CD14-positive monocyte (primary cell): ENCODE measurements around the gene AKR1B1. TPM values are rescaled to one million over a fixed set of nuclear protein-coding genes. Genes with fewer than 3 reads are reported as not detected.

Experiments
- DNase-seq, 3 donors: peaks; one replicate each; pipeline ENCODE4 v3.0.0-alpha.2; 2011 to 2022
- H2AFZ ChIP-seq: 2 replicates; pipeline ENCODE4 v1.6.0; 2012; ENCODE audit warnings: mild to moderate bottlenecking, low read depth, low read length, inconsistent platforms; ENCODE audit not compliant: insufficient read depth, poor library complexity, severe bottlenecking
- H3K27ac ChIP-seq, 2 donors: 1 replicate in 1 of 2; 2 replicates in 1 of 2; pipeline ENCODE4 v1.5.1; 2012 to 2013; ENCODE audit warnings: low read length in 2 of 2, control low read depth in 1 of 2, inconsistent platforms in 1 of 2, low read depth in 1 of 2, mild to moderate bottlenecking in 1 of 2
- H3K27me3 ChIP-seq, 2 donors: one replicate each; pipeline versions ENCODE4 v1.6.0 to v1.6.1; 2011 to 2013; ENCODE audit warnings: low read length in 2 of 2; ENCODE audit not compliant: control insufficient read depth in 2 of 2, insufficient read depth in 2 of 2
- H3K36me3 ChIP-seq, 2 donors: replicated peaks in 1 of 2; 1 replicate in 1 of 2; 2 replicates in 1 of 2; pipeline versions ENCODE4 v1.5.1 to v1.6.1; 2012 to 2013; ENCODE audit warnings: low read length in 2 of 2, control low read depth in 1 of 2, inconsistent platforms in 1 of 2, mild to moderate bottlenecking in 1 of 2; ENCODE audit not compliant: insufficient read depth in 2 of 2, control insufficient read depth in 1 of 2
- H3K4me1 ChIP-seq, 2 donors: 1 replicate in 1 of 2; 2 replicates in 1 of 2; pipeline versions ENCODE4 v1.5.1 to v1.6.1; 2012 to 2013; ENCODE audit warnings: low read length in 2 of 2, control low read depth in 1 of 2, inconsistent platforms in 1 of 2, mild to moderate bottlenecking in 1 of 2, moderate library complexity in 1 of 2; ENCODE audit not compliant: insufficient read depth in 2 of 2, control insufficient read depth in 1 of 2
- H3K4me2 ChIP-seq: replicated peaks from 2 replicates; pipeline ENCODE3; 2012; ENCODE audit warnings: low read length, moderate library complexity, mild to moderate bottlenecking; ENCODE audit not compliant: poor library complexity, severe bottlenecking; ENCODE audit errors: extremely low read depth
- H3K4me3 ChIP-seq, 3 experiments: fragments of 200-600 bp in 1 of 3; sonication (generic) in 1 of 3; replicated peaks in 1 of 3; 1 replicate in 2 of 3; 2 replicates in 1 of 3; pipeline ENCODE4 v1.5.1; 2011 to 2013; ENCODE audit warnings: low read length in 3 of 3, mild to moderate bottlenecking in 3 of 3, control low read depth in 2 of 3, low read depth in 2 of 3, inconsistent platforms in 1 of 3, moderate library complexity in 1 of 3
- H3K79me2 ChIP-seq: 2 replicates; pipeline ENCODE4 v1.6.0; 2012; ENCODE audit warnings: mild to moderate bottlenecking, control low read depth, inconsistent platforms, low read length, moderate library complexity; ENCODE audit not compliant: insufficient read depth
- H3K9ac ChIP-seq: 2 replicates; pipeline ENCODE4 v1.6.0; 2017; ENCODE audit warnings: low read length, mild to moderate bottlenecking; ENCODE audit not compliant: insufficient read depth, poor library complexity, severe bottlenecking
- H3K9me3 ChIP-seq, 2 donors: replicated peaks in 1 of 2; 1 replicate in 1 of 2; 2 replicates in 1 of 2; pipeline versions ENCODE4 v1.5.1 to v1.6.1; 2012 to 2013; ENCODE audit warnings: low read length in 2 of 2, control low read depth in 1 of 2; ENCODE audit not compliant: control insufficient read depth in 1 of 2, insufficient read depth in 1 of 2
- H4K20me1 ChIP-seq: 2 replicates; pipeline ENCODE4 v1.6.0; 2012; ENCODE audit warnings: mild to moderate bottlenecking, low read length, control low read depth, moderate library complexity; ENCODE audit not compliant: insufficient read depth
- H3K27ac Mint-ChIP-seq, 7 donors: one replicate each; pipeline ENCODE4 v1.8.0; 2020; ENCODE audit warnings: mild to moderate bottlenecking in 7 of 7, mixed read lengths in 7 of 7, moderate library complexity in 6 of 7, inconsistent platforms in 2 of 7
- H3K27me3 Mint-ChIP-seq, 3 donors: one replicate each; pipeline ENCODE4 v1.8.0; 2021 to 2022; ENCODE audit warnings: low read depth in 3 of 3, mild to moderate bottlenecking in 3 of 3, mixed read lengths in 3 of 3, moderate library complexity in 3 of 3, inconsistent platforms in 1 of 3
- H3K36me3 Mint-ChIP-seq, 2 donors: one replicate each; pipeline ENCODE4 v1.8.0; 2020; ENCODE audit warnings: mixed read lengths in 2 of 2, inconsistent platforms in 1 of 2, mild to moderate bottlenecking in 1 of 2
- H3K4me1 Mint-ChIP-seq: one replicate; pipeline ENCODE4 v1.8.0; 2020; ENCODE audit warnings: mild to moderate bottlenecking, mixed read lengths
- H3K4me3 Mint-ChIP-seq, 2 donors: one replicate each; pipeline ENCODE4 v1.8.0; 2020; ENCODE audit warnings: mild to moderate bottlenecking in 2 of 2, mixed read lengths in 2 of 2, moderate library complexity in 1 of 2
- H3K9me3 Mint-ChIP-seq, 7 donors: one replicate each; pipeline ENCODE4 v1.8.0; 2020 to 2022; ENCODE audit warnings: mixed read lengths in 7 of 7, mild to moderate bottlenecking in 6 of 7, moderate library complexity in 6 of 7, inconsistent platforms in 2 of 7
- CTCF ChIP-seq: fragments of 200-600 bp; IDR thresholded peaks from one replicate; pipeline ENCODE4 v1.8.0; 2022; ENCODE audit warnings: antibody characterized with exemption, mild to moderate bottlenecking
- WGBS: methylation state at CpG from one replicate; pipeline ENCODE4 v1.1.5; 2013; ENCODE audit warnings: missing lambda C conversion rate; ENCODE audit not compliant: insufficient coverage; 5-methylcytosine and 5-hydroxymethylcytosine counted together
- intact Hi-C, 2 donors: fragments of 100-400 bp; cut with micrococcal nuclease; formaldehyde crosslinking; loops; one replicate each; pipeline versions ENCODE4 v1.15.0 to v1.15.1; 2023
- polyA plus RNA-seq, 3 donors: library from polyadenylated mRNA; depleted of rRNA in 1 of 3; unstranded in 2 of 3; stranded (reverse) in 1 of 3; fragments of 300-500 nt in 2 of 3; fragments of >200 nt in 1 of 3; fragmentation: Illumina TruSeq in 2 of 3; gene quantifications; 1 replicate in 2 of 3; 2 replicates in 1 of 3; pipeline ENCODE4 v1.2.3, GENCODE V29; 2012 to 2021

AKR1B1 gene
- polyA plus RNA-seq, 3 donors: 50.1 to 66.4 (median 62.6) TPM

DNA sequence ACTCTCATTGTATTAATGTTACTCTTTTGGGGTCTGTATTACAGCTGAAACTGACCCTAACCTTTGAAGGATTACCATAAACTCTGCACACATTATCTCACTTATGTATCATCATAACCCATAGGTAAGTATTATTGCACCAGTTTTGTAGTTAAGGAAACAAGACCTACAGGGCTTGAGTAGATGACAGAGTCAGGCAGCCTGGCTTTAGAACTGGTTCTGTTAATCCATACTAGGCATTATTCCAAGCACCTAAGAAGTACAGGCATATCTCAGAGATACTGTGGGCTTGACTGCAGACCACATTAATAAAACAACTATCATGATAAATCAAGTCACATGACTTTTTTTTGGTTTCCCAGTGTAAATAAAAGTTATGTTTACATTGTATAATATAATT is 17.1 kb upstream of the AKR1B1 start:
- H3K79me2 ChIP-seq: no peaks in the 10 kb centered on the region
- no peaks in the 10 kb centered on the region for H3K4me1 ChIP-seq
- H3K4me1 Mint-ChIP-seq: no peaks in the 10 kb centered on the region
- no peaks in the 10 kb centered on the region for H3K36me3 ChIP-seq
- peaks cover 0 to 2% (median 1%) of the 10 kb centered on the region in 3 donors for H3K27me3 Mint-ChIP-seq
- H4K20me1 ChIP-seq: no peaks in the 10 kb centered on the region
- H3K4me2 ChIP-seq: no peak overlapping the region
- DNase-seq: no peak
- H3K27me3 ChIP-seq: no peaks in the 10 kb centered on the region
- no peak for TF ChIP-seq CTCF
- intact Hi-C loops: no loop called here
- no peak overlapping the region for H3K4me3 Mint-ChIP-seq
- no peak overlapping the region for H2AFZ ChIP-seq
- H3K9ac ChIP-seq: no peak overlapping the region
- H3K27ac Mint-ChIP-seq: no peak overlapping the region
- no peak overlapping the region for H3K27ac ChIP-seq
- no peak overlapping the region for H3K4me3 ChIP-seq
- no peaks in the 10 kb centered on the region for H3K36me3 Mint-ChIP-seq
- peaks cover 0 to 4% (median 0%) of the 10 kb centered on the region in 7 donors for H3K9me3 Mint-ChIP-seq
- H3K9me3 ChIP-seq: no peaks in the 10 kb centered on the region

GRCh38 chr7:134474828-134475227 is 15.9 kb upstream of the AKR1B1 start:
- intact Hi-C loops: no loop called here
- no peak for DNase-seq
- TF ChIP-seq CTCF: no peak
- Histone ChIP-seq H3K36me3 (no peaks in the 10 kb centered on the region), H3K9ac (no peak overlapping the region), H2AFZ (no peak overlapping the region), H3K27me3 (no peaks in the 10 kb centered on the region), H3K4me3 (no peak overlapping the region), H3K9me3 (no peaks in the 10 kb centered on the region), H3K4me2 (no peak overlapping the region), H4K20me1 (no peaks in the 10 kb centered on the region), H3K4me1 (no peaks in the 10 kb centered on the region), H3K79me2 (no peaks in the 10 kb centered on the region), H3K27ac (no peak overlapping the region)
- H3K4me1 Mint-ChIP-seq: no peaks in the 10 kb centered on the region
- H3K4me3 Mint-ChIP-seq: no peak overlapping the region
- no peaks in the 10 kb centered on the region for H3K36me3 Mint-ChIP-seq
- H3K27ac Mint-ChIP-seq: no peak overlapping the region
- WGBS: no CpG with 5 or more reads among the region's 1 CpG
- peaks cover 1 to 2% (median 2%) of the 10 kb centered on the region in 3 donors for H3K27me3 Mint-ChIP-seq
- peaks cover 0 to 11% (median 2%) of the 10 kb centered on the region in 7 donors for H3K9me3 Mint-ChIP-seq
